H1 (cell line): ENCODE results near the gene ST6GALNAC3. TPM values are rescaled to one million over a fixed set of nuclear protein-coding genes. Genes with fewer than 3 reads are reported as not detected.

ENCODE experiments used
- CTCF ChIA-PET: fragments of 300-600 bp; sonication (Branson Sonifier 250); formaldehyde crosslinking; loops from one replicate; lab custom pipeline; 2021; ENCODE audit not compliant: partially characterized antibody; lab: Charles Lee
- POLR2A ChIA-PET: fragments of 300-600 bp; sonication (Branson Sonifier 250); formaldehyde crosslinking; loops from one replicate; lab custom pipeline; 2021; ENCODE audit warnings: inconsistent platforms; ENCODE audit not compliant: partially characterized antibody; lab: Charles Lee
- DNase-seq, 2 experiments: peaks; one replicate each; pipeline versions ENCODE4 v3.0.0 to v3.0.0-alpha.2; 2010 to 2022; ENCODE audit warnings: low spot score in 2 of 2, low read depth in 1 of 2, mixed read lengths in 1 of 2
- FAIRE-seq: peaks from 2 replicates; lab custom pipeline; 2011; peaks lifted over from hg19 to GRCh38; lab: Jason Lieb, UNC
- H2AFZ ChIP-seq: 2 replicates; pipeline ENCODE4 v1.8.1; 2012; ENCODE audit warnings: low read length, inconsistent platforms
- H2AK5ac ChIP-seq: 2 replicates; pipeline ENCODE4 v1.6.1; 2013; ENCODE audit warnings: low read depth, low read length
- H2BK120ac ChIP-seq: replicated peaks from 2 replicates; pipeline ENCODE3; 2013; ENCODE audit warnings: low read depth, low read length, inconsistent platforms
- H2BK12ac ChIP-seq: 2 replicates; pipeline ENCODE4 v1.6.1; 2013; ENCODE audit warnings: low read depth, low read length
- H2BK15ac ChIP-seq: 2 replicates; pipeline ENCODE4 v1.6.1; 2013; ENCODE audit warnings: low read length
- H2BK20ac ChIP-seq: 2 replicates; pipeline ENCODE4 v1.6.1; 2013; ENCODE audit warnings: low read length
- H2BK5ac ChIP-seq: 2 replicates; pipeline ENCODE4 v1.6.1; 2013; ENCODE audit warnings: low read depth, low read length
- H3K14ac ChIP-seq: 2 replicates; pipeline ENCODE4 v1.6.1; 2013; ENCODE audit warnings: inconsistent platforms; ENCODE audit not compliant: insufficient read length
- H3K18ac ChIP-seq: 2 replicates; pipeline ENCODE4 v1.6.1; 2013; ENCODE audit warnings: low read length; ENCODE audit errors: extremely low read depth
- H3K23ac ChIP-seq: 2 replicates; pipeline ENCODE4 v1.6.1; 2013; ENCODE audit warnings: inconsistent platforms; ENCODE audit not compliant: insufficient read length
- H3K23me2 ChIP-seq: 2 replicates; pipeline ENCODE4 v1.6.1; 2013; ENCODE audit warnings: low read depth, low read length
- H3K27ac ChIP-seq: 2 replicates; pipeline ENCODE4 v1.6.1; 2011; ENCODE audit warnings: low read depth, low read length, inconsistent platforms
- H3K27me3 ChIP-seq, 4 experiments: replicated peaks in 1 of 4; 1 replicate in 1 of 4; 2 replicates in 3 of 4; pipeline versions ENCODE4 v1.6.1 to v1.8.1; 2011 to 2013; ENCODE audit warnings: low read length in 3 of 4, mild to moderate bottlenecking in 3 of 4, inconsistent platforms in 2 of 4, mixed read lengths in 2 of 4, moderate library complexity in 1 of 4; ENCODE audit not compliant: control insufficient read depth in 3 of 4, insufficient read depth in 3 of 4; ENCODE audit errors: extremely low read depth in 1 of 4
- H3K36me3 ChIP-seq, 4 experiments: 2 replicates each; pipeline versions ENCODE4 v1.6.1 to v1.8.1; 2011 to 2013; ENCODE audit warnings: mild to moderate bottlenecking in 4 of 4, low read length in 3 of 4, moderate library complexity in 2 of 4, control low read depth in 1 of 4, inconsistent platforms in 1 of 4; ENCODE audit not compliant: insufficient read depth in 4 of 4, control insufficient read depth in 2 of 4
- H3K4ac ChIP-seq: replicated peaks from 2 replicates; pipeline ENCODE3; 2013; ENCODE audit warnings: low read length, low read depth, mixed read lengths, inconsistent platforms; ENCODE audit not compliant: insufficient read length
- H3K4me1 ChIP-seq, 4 experiments: replicated peaks in 1 of 4; 1 replicate in 1 of 4; 2 replicates in 3 of 4; pipeline versions ENCODE4 v1.6.1 to v1.8.1; 2011 to 2013; ENCODE audit warnings: low read length in 3 of 4, inconsistent platforms in 2 of 4, mixed read lengths in 1 of 4; ENCODE audit not compliant: insufficient read depth in 4 of 4, control insufficient read depth in 3 of 4
- H3K4me2 ChIP-seq, 2 experiments: 2 replicates each; pipeline versions ENCODE4 v1.6.1 to v1.8.1; 2011 to 2013; ENCODE audit warnings: low read depth in 2 of 2, low read length in 2 of 2, control low read depth in 1 of 2, inconsistent platforms in 1 of 2, mild to moderate bottlenecking in 1 of 2; ENCODE audit not compliant: insufficient read depth in 1 of 2
- H3K4me3 ChIP-seq, 4 experiments: fragments of 200-600, 300-600 bp in 1 of 4; sonication (generic), shearing (Covaris generic), sonication (Bioruptor Twin) in 1 of 4; 2 replicates each; pipeline versions ENCODE4 v1.5.1 to v1.8.1; 2011 to 2016; ENCODE audit warnings: low read length in 4 of 4, low read depth in 3 of 4, control low read depth in 2 of 4, inconsistent platforms in 2 of 4, mild to moderate bottlenecking in 2 of 4, mixed read lengths in 1 of 4, moderate library complexity in 1 of 4; ENCODE audit not compliant: insufficient read depth in 2 of 4; ENCODE audit errors: extremely low read depth in 1 of 4
- H3K56ac ChIP-seq: replicated peaks from 2 replicates; pipeline ENCODE3; 2013; ENCODE audit warnings: low read depth, mild to moderate bottlenecking, mixed read lengths, low read length, inconsistent platforms; ENCODE audit not compliant: insufficient read length
- H3K79me1 ChIP-seq: 2 replicates; pipeline ENCODE4 v1.6.1; 2013; ENCODE audit warnings: low read depth, low read length, control low read depth
- H3K79me2 ChIP-seq, 2 experiments: 2 replicates each; pipeline versions ENCODE4 v1.6.1 to v1.8.1; 2012 to 2013; ENCODE audit warnings: low read length in 2 of 2, mild to moderate bottlenecking in 2 of 2, inconsistent platforms in 1 of 2; ENCODE audit not compliant: insufficient read depth in 2 of 2, control insufficient read depth in 1 of 2
- H3K9ac ChIP-seq, 4 experiments: replicated peaks in 1 of 4; 1 replicate in 1 of 4; 2 replicates in 3 of 4; pipeline versions ENCODE4 v1.6.1 to v1.8.1; 2011 to 2013; ENCODE audit warnings: low read depth in 3 of 4, low read length in 3 of 4, control low read depth in 2 of 4, mild to moderate bottlenecking in 2 of 4, moderate library complexity in 2 of 4, inconsistent platforms in 1 of 4; ENCODE audit errors: extremely low read depth in 1 of 4
- H3K9me3 ChIP-seq, 2 experiments: 2 replicates each; pipeline versions ENCODE4 v1.6.1 to v1.8.1; 2012 to 2013; ENCODE audit warnings: mild to moderate bottlenecking in 2 of 2, moderate library complexity in 2 of 2, control low read depth in 1 of 2, inconsistent platforms in 1 of 2, low read depth in 1 of 2, low read length in 1 of 2, mixed read lengths in 1 of 2; ENCODE audit not compliant: insufficient read depth in 2 of 2
- H4K20me1 ChIP-seq, 2 experiments: replicated peaks in 1 of 2; 2 replicates each; pipeline versions ENCODE3 to v1.8.1; 2011 to 2013; ENCODE audit warnings: inconsistent platforms in 2 of 2, low read length in 2 of 2, mild to moderate bottlenecking in 1 of 2; ENCODE audit not compliant: insufficient read depth in 2 of 2, control insufficient read depth in 1 of 2
- H4K5ac ChIP-seq: 2 replicates; pipeline ENCODE4 v1.6.1; 2013; ENCODE audit warnings: low read length, low read depth, mixed read lengths, inconsistent platforms; ENCODE audit not compliant: insufficient read length
- H4K8ac ChIP-seq: 2 replicates; pipeline ENCODE4 v1.8.0; 2013; ENCODE audit warnings: mild to moderate bottlenecking, moderate library complexity, low read length, inconsistent platforms; ENCODE audit not compliant: insufficient read depth; ENCODE audit errors: extremely low read depth
- H4K91ac ChIP-seq: replicated peaks from 2 replicates; pipeline ENCODE3; 2013; ENCODE audit warnings: low read length, mixed read lengths, inconsistent platforms; ENCODE audit not compliant: insufficient read length
- FOSL1 ChIP-seq: IDR thresholded peaks from 2 replicates; pipeline ENCODE4 v1.6.1; 2011; ENCODE audit warnings: mild to moderate bottlenecking, low read depth, low read length, moderate library complexity; ENCODE audit not compliant: insufficient read depth
- POLR2A ChIP-seq, 2 experiments: IDR thresholded peaks; 1 replicate in 1 of 2; 2 replicates in 1 of 2; pipeline ENCODE4 v1.6.1; 2011; ENCODE audit warnings: low read depth in 2 of 2, low read length in 2 of 2, mild to moderate bottlenecking in 2 of 2; ENCODE audit errors: control extremely low read depth in 1 of 2
- POLR2AphosphoS5 ChIP-seq: IDR thresholded peaks from 2 replicates; pipeline ENCODE4 v1.6.1; 2011; ENCODE audit warnings: low read depth, low read length
- SP2 ChIP-seq: IDR thresholded peaks from 2 replicates; pipeline ENCODE4 v1.6.1; 2012; ENCODE audit warnings: mild to moderate bottlenecking, low read length, inconsistent platforms
- YY1 ChIP-seq: IDR thresholded peaks from 2 replicates; pipeline ENCODE4 v1.6.1; 2011; ENCODE audit warnings: low read depth, mild to moderate bottlenecking, low read length
- WGBS, 2 experiments: shearing (Covaris generic) in 1 of 2; methylation state at CpG; one replicate each; pipeline versions ENCODE4 v1.1.6 to v1.1.7; 2013 to 2015; ENCODE audit warnings: low lambda C conversion rate in 2 of 2, mixed read lengths in 2 of 2, inconsistent platforms in 1 of 2, low coverage in 1 of 2, missing lambda C conversion rate in 1 of 2; ENCODE audit not compliant: insufficient replicate concordance in 2 of 2, insufficient coverage in 1 of 2, insufficient read length in 1 of 2; ENCODE audit errors: extremely low coverage in 1 of 2, missing lambda C conversion rate in 1 of 2; 5-methylcytosine and 5-hydroxymethylcytosine counted together
- polyA plus RNA-seq, 7 experiments: library from polyadenylated mRNA; depleted of rRNA in 3 of 7; stranded (reverse) in 5 of 7; unstranded in 2 of 7; fragments of >200 nt in 5 of 7; fragments of 200-250 nt in 2 of 7; gene quantifications; 1 replicate in 5 of 7; 2 replicates in 1 of 7; 4 replicates in 1 of 7; pipeline versions ENCODE4 v1.2.1 to v1.2.3, GENCODE V29; 2011 to 2013; ENCODE audit warnings: missing spikeins in 2 of 7, mixed read lengths in 2 of 7
- total RNA-seq: library from RNA; stranded (reverse); fragmentation: NEBNext Ultra II Directional; extraction: Animal tissue kit (Norgen Biotek cat#: 25700); gene quantifications from 2 replicates; pipeline ENCODE4 v1.2.1, GENCODE V29; 2021

ST6GALNAC3 gene
- total and polyA plus RNA-seq, 2 of the 8 experiments (the other 6 are each of a cell fraction or from before 2014, with no cell fraction given) = 4.9 to 19.0 TPM

DNA sequence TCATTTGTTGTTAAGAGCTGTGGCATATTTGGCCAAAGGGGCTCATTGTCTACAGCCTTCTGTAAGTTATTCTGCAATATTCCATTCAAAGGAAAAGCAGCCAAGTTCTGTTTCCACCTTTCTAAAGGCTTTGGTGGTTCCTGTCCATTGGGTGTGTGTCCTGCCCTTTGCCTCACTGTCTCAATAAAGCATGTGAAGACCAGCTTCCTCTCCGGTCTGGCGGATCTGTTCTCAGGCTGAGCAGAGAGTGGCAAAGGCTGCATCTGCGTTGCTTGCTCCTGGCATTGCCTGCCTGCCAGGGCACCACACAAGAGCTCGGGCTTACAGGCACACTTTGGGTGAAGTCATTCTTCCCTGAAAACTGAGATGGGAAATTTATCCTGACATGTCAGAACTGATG, 34.9 kb downstream of the ST6GALNAC3 start:
- no peak overlapping the region for H3K4ac ChIP-seq
- CTCF ChIA-PET = interaction anchor here (0.5 to 1.6 kb wide), 6 partner anchors 9 to 1034 kb away, joined by 3 to 5 read pairs (median 3); no protein-coding TSS in a partner anchor
- H3K4me3 ChIP-seq = no peak overlapping the region
- H2BK120ac ChIP-seq = no peak overlapping the region
- H2BK5ac ChIP-seq = no peak overlapping the region
- H4K20me1 ChIP-seq = peaks cover 0 to 1% of the 10 kb centered on the region in 2 experiments
- H3K4me2 ChIP-seq = no peak overlapping the region
- H3K36me3 ChIP-seq = no peaks in the 10 kb centered on the region; a peak in 1 of 8 replicates
- no peak overlapping the region for H3K18ac ChIP-seq
- no peak overlapping the region for H4K91ac ChIP-seq
- FAIRE-seq (no peak), DNase-seq (no peak)
- no peak overlapping the region; a peak in 1 of 7 replicates for H3K9ac ChIP-seq
- POLR2A ChIA-PET = no interaction called here
- H2AK5ac ChIP-seq = no peak overlapping the region
- H3K27ac ChIP-seq = no peak overlapping the region
- no peaks in the 10 kb centered on the region for H3K23me2 ChIP-seq
- no peaks in the 10 kb centered on the region for H3K27me3 ChIP-seq
- no peak overlapping the region for H2AFZ ChIP-seq
- H3K9me3 ChIP-seq = 0 out of 4 replicates have a peak, but pooled peaks cover 0 to 5% of the 10 kb centered on the region in 2 experiments
- H3K79me2 ChIP-seq = peaks cover 2 to 21% of the 10 kb centered on the region in 2 experiments
- H3K56ac ChIP-seq = no peak overlapping the region
- H3K14ac ChIP-seq = no peak overlapping the region
- H3K4me1 ChIP-seq = peaks cover 0 to 3% (median 1%) of the 10 kb centered on the region in 4 experiments; a peak in 3 of 7 replicates
- 86% methylated on average over 4 of the region's 4 CpGs; no CpG with 5 or more reads in 1 of the 2 experiments for WGBS, 2 experiments
- H2BK12ac ChIP-seq = no peak overlapping the region
- H2BK15ac ChIP-seq = no peak overlapping the region
- H2BK20ac ChIP-seq = no peak overlapping the region
- 0 out of 2 replicates have a peak, but pooled peaks cover 3% of the 10 kb centered on the region for H3K79me1 ChIP-seq
- no peak overlapping the region for H4K5ac ChIP-seq
- H4K8ac ChIP-seq = peak overlapping the region; percentile 63; the same call in 1 of the 2 replicates
- H3K23ac ChIP-seq = no peak overlapping the region
- TF ChIP-seq POLR2A (IDR thresholded peaks at IDR 0.05; ENCODE audit: control extremely low read depth in 1 of 2, low read depth in 2 of 2, low read length in 2 of 2) (no peak), SP2 (no peak), POLR2AphosphoS5 (no peak), FOSL1 (no peak), YY1 (no peak)
